HG03095 (cell line): ENCODE data around the gene CRYZL1.

Experiments used
- ATAC-seq: cut with Tn5 transposase; IDR thresholded peaks from one replicate; pipeline ENCODE4 v1.9.1; 2021; ENCODE audit warnings: moderate library complexity; ENCODE audit not compliant: unreplicated experiment

Gene CRYZL1

GRCh38 chr21:33567914-33568313 lies 73.6 kb downstream of the CRYZL1 start:
- no peak for ATAC-seq

DNA sequence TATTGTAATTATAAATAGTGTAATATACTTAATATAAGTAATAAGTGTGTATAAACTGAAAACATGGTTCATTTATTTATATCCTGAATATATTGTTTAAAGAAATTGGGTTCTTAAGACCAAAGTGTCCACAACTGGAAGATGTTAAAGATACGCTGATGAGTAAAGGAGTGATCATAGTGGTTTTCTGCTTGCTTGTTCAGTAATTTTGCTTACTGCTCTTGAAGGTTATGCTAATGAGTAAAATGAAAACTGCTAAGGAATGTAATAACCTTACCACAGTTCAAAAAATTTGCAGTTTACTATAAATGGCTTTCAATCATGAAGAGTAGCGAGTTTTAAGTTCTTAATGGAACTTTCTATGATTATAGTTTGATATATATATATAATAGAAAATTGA lies 75.0 kb downstream of the CRYZL1 start:
- ATAC-seq, result no peak

DNA sequence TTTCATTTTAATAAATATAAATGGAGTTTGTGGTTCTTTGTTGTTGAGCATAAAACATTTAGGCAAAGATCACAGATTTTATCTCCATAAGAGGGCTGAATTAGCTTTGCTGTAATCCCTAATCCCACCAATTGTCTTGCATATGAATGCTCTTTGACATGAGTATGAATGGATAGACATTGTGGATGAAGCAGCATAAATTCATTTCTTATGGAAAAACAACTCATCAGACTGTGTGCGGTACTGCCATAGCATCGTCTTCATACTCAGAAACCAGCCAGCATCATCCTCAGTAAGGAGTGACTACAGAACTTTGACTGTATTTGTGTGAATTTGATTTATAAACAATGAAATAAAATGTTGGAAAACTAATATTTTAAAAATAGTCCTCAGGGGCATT lies 79.2 kb downstream of the CRYZL1 start:
- ATAC-seq, result no peak

DNA sequence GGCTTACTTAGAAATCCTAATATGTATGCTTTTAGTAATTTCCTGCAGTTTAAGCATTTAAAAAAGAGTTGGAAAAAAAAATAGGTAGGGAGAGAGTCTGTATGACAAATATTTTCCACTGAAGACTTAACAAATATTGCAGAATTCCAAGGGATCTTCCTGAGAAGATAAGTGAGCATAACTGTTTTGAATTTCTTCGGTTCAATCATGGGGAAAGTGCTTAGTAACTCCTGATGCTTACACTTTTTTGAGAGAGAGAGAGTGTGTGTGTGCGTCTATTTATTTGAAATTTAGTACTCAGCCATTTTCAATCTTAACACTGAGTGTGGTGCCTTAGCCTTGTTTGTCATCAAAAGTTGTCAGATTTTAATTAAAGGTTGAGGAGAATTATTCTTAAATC lies 80.2 kb downstream of the CRYZL1 start:
- ATAC-seq, result no peak

GRCh38 chr21:33560965-33561364 lies 80.6 kb downstream of the CRYZL1 start:
- no peak for ATAC-seq

DNA sequence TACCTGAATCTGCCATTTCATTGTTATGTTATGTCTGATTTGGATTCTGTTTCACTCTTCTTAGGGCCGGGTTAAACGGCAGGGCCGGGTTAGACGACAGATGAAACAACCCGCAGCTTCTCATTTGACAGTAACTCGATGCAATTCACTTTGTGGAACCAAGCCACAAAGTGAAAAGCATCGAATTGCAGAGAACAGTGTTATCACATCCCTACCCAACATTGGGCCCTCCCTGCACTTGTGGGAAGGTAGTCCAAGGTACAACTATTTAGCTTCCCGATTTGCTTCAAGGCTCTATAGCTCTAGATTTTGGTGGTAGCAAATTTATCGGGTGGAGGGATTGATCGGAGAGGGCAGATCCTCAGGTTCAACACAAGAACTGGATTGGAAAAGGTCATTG lies 81.7 kb downstream of the CRYZL1 start:
- no peak for ATAC-seq

GRCh38 chr21:33558777-33559421 lies 82.6 kb downstream of the CRYZL1 start:
- ATAC-seq, result no peak

GRCh38 chr21:33557447-33557846 lies 84.1 kb downstream of the CRYZL1 start:
- ATAC-seq, result no peak

- ATAC-seq, result no peak
These were observed 86.6 kb downstream of the CRYZL1 start for GRCh38 chr21:33554982-33555344.

- ATAC-seq, result no peak
These were observed 87.1 kb downstream of the CRYZL1 start for GRCh38 chr21:33554236-33554981.

- no peak for ATAC-seq
These were observed 88.4 kb downstream of the CRYZL1 start for GRCh38 chr21:33552999-33553598.

DNA sequence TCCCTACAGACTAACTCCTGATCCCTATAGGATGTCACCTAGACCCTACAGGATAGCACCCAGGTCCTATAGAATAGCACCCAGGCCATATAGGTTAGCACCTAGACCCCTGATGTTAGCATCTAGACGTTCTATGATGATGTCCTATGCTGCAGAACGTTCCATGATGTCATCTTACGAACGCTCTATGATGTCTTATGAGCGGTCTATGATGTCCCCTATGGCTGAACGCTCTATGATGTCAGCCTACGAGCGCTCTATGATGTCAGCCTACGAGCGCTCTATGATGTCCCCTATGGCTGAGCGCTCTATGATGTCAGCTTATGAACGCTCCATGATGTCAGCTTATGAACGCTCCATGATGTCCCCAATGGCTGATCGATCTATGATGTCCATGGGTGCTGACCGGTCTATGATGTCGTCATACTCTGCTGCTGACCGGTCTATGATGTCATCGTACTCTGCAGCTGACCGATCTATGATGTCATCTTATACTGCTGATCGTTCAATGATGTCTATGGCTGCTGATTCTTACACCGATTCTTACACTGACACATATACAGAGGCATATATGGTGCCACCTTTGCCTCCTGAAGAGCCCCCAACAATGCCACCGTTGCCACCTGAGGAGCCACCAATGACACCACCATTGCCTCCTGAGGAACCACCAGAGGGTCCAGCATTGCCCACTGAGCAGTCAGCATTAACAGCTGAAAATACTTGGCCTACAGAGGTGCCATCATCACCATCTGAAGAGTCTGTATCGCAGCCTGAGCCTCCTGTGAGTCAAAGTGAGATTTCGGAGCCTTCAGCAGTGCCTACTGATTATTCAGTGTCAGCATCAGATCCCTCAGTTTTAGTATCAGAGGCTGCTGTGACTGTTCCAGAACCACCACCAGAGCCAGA lies 89.2 kb downstream of the CRYZL1 start:
- no peak for ATAC-seq

GRCh38 chr21:33551664-33552063 lies 89.9 kb downstream of the CRYZL1 start:
- no peak for ATAC-seq

DNA sequence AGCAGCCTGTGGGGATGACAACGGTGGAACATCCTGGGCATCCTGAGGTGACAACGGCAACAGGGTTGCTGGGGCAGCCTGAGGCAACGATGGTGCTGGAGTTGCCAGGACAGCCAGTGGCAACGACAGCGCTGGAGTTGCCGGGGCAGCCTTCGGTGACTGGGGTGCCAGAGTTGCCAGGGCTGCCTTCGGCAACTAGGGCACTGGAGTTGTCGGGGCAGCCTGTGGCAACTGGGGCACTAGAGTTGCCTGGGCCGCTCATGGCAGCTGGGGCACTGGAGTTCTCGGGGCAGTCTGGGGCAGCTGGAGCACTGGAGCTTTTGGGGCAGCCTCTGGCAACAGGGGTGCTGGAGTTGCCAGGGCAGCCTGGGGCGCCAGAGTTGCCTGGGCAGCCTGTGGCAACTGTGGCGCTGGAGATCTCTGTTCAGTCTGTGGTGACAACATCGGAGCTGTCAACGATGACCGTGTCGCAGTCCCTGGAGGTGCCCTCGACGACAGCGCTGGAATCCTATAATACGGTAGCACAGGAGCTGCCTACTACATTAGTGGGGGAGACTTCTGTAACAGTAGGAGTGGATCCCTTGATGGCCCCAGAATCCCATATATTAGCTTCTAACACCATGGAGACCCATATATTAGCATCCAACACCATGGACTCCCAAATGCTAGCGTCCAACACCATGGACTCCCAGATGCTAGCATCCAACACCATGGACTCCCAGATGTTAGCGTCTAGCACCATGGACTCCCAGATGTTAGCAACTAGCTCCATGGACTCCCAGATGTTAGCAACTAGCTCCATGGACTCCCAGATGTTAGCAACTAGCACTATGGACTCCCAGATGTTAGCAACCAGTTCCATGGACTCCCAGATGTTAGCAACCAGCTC lies 90.5 kb downstream of the CRYZL1 start:
- no peak for ATAC-seq

GRCh38 chr21:33549848-33550771 lies 91.4 kb downstream of the CRYZL1 start:
- no peak for ATAC-seq

GRCh38 chr21:33546086-33546485 lies 95.5 kb downstream of the CRYZL1 start:
- no peak for ATAC-seq

DNA sequence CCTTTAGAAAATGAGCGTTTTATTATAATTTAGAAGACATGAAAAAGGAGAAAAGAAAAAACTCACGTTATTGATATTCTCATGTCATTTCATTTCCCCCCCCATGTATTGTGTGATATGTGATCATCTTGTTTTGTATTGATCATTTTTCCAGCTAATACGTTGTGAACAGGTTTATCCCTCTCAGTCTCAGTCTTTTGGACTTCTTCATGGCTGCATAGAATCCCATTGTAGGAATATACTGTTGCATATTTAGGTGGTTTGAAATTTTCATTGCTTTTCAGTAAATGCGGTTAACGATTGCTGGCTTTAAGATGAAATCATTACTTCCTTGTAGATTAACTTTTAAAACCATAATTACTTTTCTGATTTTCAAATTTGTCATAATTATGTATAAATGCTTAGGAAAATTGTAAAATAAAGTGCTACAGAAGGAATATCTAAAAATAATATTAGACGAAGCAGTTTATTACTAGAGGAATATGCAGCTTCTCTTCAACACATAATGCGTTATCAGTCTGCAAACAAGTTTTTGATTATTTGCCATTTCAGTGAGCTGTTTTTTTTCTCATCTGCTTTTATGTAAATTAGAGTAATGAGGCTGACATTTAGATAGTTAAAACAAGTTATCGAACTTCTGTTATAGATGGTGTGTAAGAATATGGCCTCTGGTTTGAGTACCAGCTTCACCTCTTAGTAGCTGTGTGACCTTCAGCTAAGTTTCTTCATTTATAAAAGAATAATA lies 96.9 kb downstream of the CRYZL1 start:
- ATAC-seq, result no peak

DNA sequence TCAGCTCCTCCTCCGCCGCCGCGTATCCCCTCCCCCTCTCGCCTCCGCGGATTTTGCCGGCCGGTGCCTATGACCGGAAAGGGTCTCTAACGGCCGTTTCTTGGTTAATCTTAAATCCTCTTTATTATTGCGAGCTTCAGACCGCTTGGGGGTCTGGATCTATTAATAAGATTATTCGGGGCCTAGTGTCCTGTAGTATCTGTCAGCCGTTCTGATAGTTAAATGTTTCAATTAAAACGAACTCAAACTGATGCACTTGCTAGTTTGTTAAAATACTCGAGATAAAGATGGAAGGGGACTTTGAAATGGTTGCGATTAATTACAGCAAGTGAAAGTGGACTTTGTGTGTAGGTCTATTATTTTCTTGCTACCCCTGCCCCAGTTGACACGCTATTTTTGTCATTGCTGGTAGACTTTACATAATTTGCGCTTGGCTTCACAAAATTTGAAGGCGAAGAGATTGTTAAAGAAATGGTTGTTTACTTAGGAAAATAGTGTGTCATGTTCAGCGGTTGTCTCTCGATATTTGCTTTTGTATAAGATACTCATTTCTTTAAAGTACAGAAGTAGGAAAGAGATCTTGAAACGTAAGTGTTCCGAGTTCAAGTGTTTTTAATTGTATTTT lies 97.9 kb downstream of the CRYZL1 start:
- ATAC-seq, result peak; percentile 13
